Amygdala (tissue), 56 donors: ENCODE data around the gene PCBP3.

Experiments
- DNase-seq, 56 donors: peaks; one replicate each; lab custom pipeline; 2025; lab: John Stamatoyannopoulos, UW

Gene PCBP3

GRCh38 chr21:45979651-45980050 is 336.1 kb downstream of the PCBP3 start:
- no peak for DNase-seq

DNA sequence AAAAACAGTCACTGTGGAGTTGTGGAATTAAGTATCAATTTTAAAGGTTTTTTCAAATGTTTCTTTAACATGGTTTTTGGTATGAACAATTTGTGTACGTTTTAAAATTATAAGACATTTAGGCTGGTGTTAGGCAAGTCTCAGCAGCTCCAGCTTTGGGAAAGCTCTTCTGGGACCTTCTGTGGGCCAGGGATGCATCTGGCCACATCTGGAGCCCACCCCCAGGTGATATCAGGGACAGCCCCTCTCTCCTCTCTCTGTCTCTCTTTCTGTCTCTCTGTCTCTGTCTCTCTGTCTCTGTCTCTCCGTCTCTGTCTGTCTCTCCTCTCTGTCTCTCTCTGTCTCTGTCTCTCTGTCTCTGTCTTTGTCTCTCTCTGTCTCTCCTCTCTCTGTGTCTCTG is 336.7 kb downstream of the PCBP3 start:
- DNase-seq: no peak

- DNase-seq: no peak
These were observed 337.2 kb downstream of the PCBP3 start for GRCh38 chr21:45980697-45981096.

GRCh38 chr21:45981151-45982091 is 337.9 kb downstream of the PCBP3 start, which contains the start of gene COL6A1:
TSS of gene COL6A1 (plus strand) at chr21:45981770. CDS start at chr21:45981851, 81 bp downstream.
- peak in 38 of 56 donors; percentile 15 to 68 (median 52) for DNase-seq

- DNase-seq: no peak
These were observed 338.7 kb downstream of the PCBP3 start for GRCh38 chr21:45982092-45982757.

GRCh38 chr21:45982758-45983648 is 339.5 kb downstream of the PCBP3 start:
- DNase-seq: no peak

GRCh38 chr21:45983649-45983965 is 340.1 kb downstream of the PCBP3 start:
- DNase-seq: no peak

- no peak for DNase-seq
These were observed 340.5 kb downstream of the PCBP3 start for GRCh38 chr21:45983981-45984551.

DNA sequence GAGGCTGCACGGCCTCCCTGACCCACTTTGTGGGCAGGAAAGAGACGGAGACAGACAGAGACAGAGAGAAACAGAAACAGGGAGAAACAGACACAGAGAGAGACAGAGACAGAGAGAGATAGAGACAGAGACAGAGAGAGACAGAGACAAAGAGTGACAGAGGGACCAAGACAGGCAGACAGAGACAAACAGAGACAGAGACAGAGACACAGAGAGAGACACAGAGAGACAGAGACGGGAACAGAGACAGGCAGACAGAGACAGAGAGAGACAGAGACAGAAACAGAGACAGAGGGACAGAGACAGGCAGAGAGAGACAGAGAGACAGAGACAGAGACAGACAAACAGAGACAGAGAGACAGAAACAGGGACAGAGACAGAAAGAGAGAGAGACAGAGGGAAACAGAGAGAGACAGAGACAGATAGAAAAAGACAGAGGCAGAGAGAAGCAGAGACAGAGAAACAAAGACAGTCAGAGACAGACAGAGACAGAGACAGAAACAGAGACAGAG is 341.1 kb downstream of the PCBP3 start:
- no peak for DNase-seq

GRCh38 chr21:45985471-45986315 is 342.2 kb downstream of the PCBP3 start:
- no peak for DNase-seq

- no peak for DNase-seq
These were observed 343.0 kb downstream of the PCBP3 start for GRCh38 chr21:45986316-45987051.

DNA sequence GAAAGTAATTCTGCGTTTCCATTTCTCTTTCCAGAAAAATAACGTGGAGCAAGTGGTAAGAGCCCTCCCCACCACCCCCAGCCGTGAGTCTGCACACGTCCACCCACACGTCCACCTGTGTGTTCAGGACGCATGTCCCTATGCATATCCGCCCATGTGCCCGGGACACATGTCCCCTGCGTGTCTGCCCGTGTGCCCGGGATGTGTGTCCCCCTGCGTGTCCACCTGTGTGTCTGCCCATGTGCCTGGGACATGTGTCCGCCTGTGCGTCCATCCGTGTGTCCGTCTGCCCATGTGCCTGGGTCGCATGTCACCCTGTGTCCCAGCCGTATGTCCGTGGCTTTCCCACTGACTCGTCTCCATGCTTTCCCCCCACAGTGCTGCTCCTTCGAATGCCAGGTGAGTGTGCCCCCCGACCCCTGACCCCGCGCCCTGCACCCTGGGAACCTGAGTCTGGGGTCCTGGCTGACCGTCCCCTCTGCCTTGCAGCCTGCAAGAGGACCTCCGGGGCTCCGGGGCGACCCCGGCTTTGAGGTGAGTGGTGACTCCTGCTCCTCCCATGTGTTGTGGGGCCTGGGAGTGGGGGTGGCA is 343.7 kb downstream of the PCBP3 start:
- no peak for DNase-seq

GRCh38 chr21:45988366-45989347 is 345.1 kb downstream of the PCBP3 start:
- DNase-seq: no peak

- no peak for DNase-seq
These were observed 346.0 kb downstream of the PCBP3 start for GRCh38 chr21:45989355-45990048.

GRCh38 chr21:45990049-45990711 is 346.7 kb downstream of the PCBP3 start:
- no peak for DNase-seq
